ENCODE measurements around the gene GSTCD.

Gene GSTCD

GRCh38 chr4:105808750-105809041 lies 100.1 kb downstream of the GSTCD start:
- POLR2A ChIA-PET, result no interaction called here
- CTCF ChIA-PET, result no interaction called here
- DNase-seq (ENCODE audit: extremely low spot score), result no peak
- TF ChIP-seq FOXA1 (IDR thresholded peaks at IDR 0.05) (no peak), FOXM1 (IDR thresholded peaks at IDR 0.05; ENCODE audit: borderline replicate concordance) (no peak), SUZ12 (IDR thresholded peaks at IDR 0.05) (no peak), HDGF (IDR thresholded peaks at IDR 0.05; ENCODE audit: borderline replicate concordance) (no peak), ELF4 (IDR thresholded peaks at IDR 0.05) (no peak), TARDBP (IDR thresholded peaks at IDR 0.05) (no peak), ARNT (IDR thresholded peaks at IDR 0.05) (no peak), FOXK2 (IDR thresholded peaks at IDR 0.05) (no peak), NFRKB (IDR thresholded peaks at IDR 0.05) (no peak), PKNOX1 (IDR thresholded peaks at IDR 0.05) (no peak), LEF1 (IDR thresholded peaks at IDR 0.05; ENCODE audit: borderline replicate concordance) (no peak)

- ChIA-PET CTCF (no interaction called here), POLR2A (no interaction called here)
- no peak for DNase-seq (ENCODE audit: extremely low spot score)
- TF ChIP-seq HDGF (IDR thresholded peaks at IDR 0.05; ENCODE audit: borderline replicate concordance) (no peak), LEF1 (IDR thresholded peaks at IDR 0.05; ENCODE audit: borderline replicate concordance) (no peak), PKNOX1 (IDR thresholded peaks at IDR 0.05) (no peak), L3MBTL2 (conservative IDR thresholded peaks at IDR 0.05) (no peak), SUZ12 (IDR thresholded peaks at IDR 0.05) (no peak), NFRKB (IDR thresholded peaks at IDR 0.05) (no peak), FOXK2 (IDR thresholded peaks at IDR 0.05) (no peak), FOXA1 (IDR thresholded peaks at IDR 0.05) (no peak), ARNT (IDR thresholded peaks at IDR 0.05) (no peak), ELF4 (IDR thresholded peaks at IDR 0.05) (no peak), TARDBP (IDR thresholded peaks at IDR 0.05) (no peak), ZNF384 (IDR thresholded peaks at IDR 0.05) (no peak)
These were observed 107.1 kb downstream of the GSTCD start for GRCh38 chr4:105815701-105816100.

GRCh38 chr4:105822061-105822460 lies 113.5 kb downstream of the GSTCD start:
- CTCF ChIA-PET, result no interaction called here
- no peak for TF ChIP-seq FOXK2 (IDR thresholded peaks at IDR 0.05)
- no peak for TF ChIP-seq FOXM1 (IDR thresholded peaks at IDR 0.05; ENCODE audit: borderline replicate concordance)
- TF ChIP-seq NFRKB (IDR thresholded peaks at IDR 0.05), result no peak
- no peak for TF ChIP-seq ELF4 (IDR thresholded peaks at IDR 0.05)
- TF ChIP-seq FOXA1 (IDR thresholded peaks at IDR 0.05), result no peak
- no peak for TF ChIP-seq TARDBP (IDR thresholded peaks at IDR 0.05)
- TF ChIP-seq BHLHE40 (IDR thresholded peaks at IDR 0.05; ENCODE audit: borderline replicate concordance), result no peak
- no peak for TF ChIP-seq L3MBTL2 (conservative IDR thresholded peaks at IDR 0.05)
- no peak for TF ChIP-seq HDGF (IDR thresholded peaks at IDR 0.05; ENCODE audit: borderline replicate concordance)
- POLR2A ChIA-PET, result no interaction called here
- DNase-seq (ENCODE audit: extremely low spot score), result no peak

GRCh38 chr4:105828074-105828473 lies 119.5 kb downstream of the GSTCD start:
- DNase-seq (ENCODE audit: extremely low spot score), result no peak
- POLR2A ChIA-PET, result no interaction called here
- TF ChIP-seq TARDBP (IDR thresholded peaks at IDR 0.05) (no peak), SUZ12 (IDR thresholded peaks at IDR 0.05) (no peak), FOXK2 (IDR thresholded peaks at IDR 0.05) (no peak), CTBP1 (IDR thresholded peaks at IDR 0.05; ENCODE audit: borderline replicate concordance) (no peak), SP1 (IDR thresholded peaks at IDR 0.05) (no peak), LEF1 (IDR thresholded peaks at IDR 0.05; ENCODE audit: borderline replicate concordance) (no peak), HDGF (IDR thresholded peaks at IDR 0.05; ENCODE audit: borderline replicate concordance) (no peak), NFRKB (IDR thresholded peaks at IDR 0.05) (no peak), L3MBTL2 (conservative IDR thresholded peaks at IDR 0.05) (no peak), PKNOX1 (IDR thresholded peaks at IDR 0.05) (no peak), BHLHE40 (IDR thresholded peaks at IDR 0.05; ENCODE audit: borderline replicate concordance) (no peak), ZNF384 (IDR thresholded peaks at IDR 0.05) (no peak), FOXA1 (IDR thresholded peaks at IDR 0.05) (no peak)
- CTCF ChIA-PET, result no interaction called here

GRCh38 chr4:105831189-105831588 lies 122.6 kb downstream of the GSTCD start:
- no peak for DNase-seq (ENCODE audit: extremely low spot score)
- POLR2A ChIA-PET, result no interaction called here
- CTCF ChIA-PET, result no interaction called here
- TF ChIP-seq ELF4 (IDR thresholded peaks at IDR 0.05) (no peak), FOXA1 (IDR thresholded peaks at IDR 0.05) (no peak), CTBP1 (IDR thresholded peaks at IDR 0.05; ENCODE audit: borderline replicate concordance) (no peak), PKNOX1 (IDR thresholded peaks at IDR 0.05) (no peak), NFRKB (IDR thresholded peaks at IDR 0.05) (no peak), BHLHE40 (IDR thresholded peaks at IDR 0.05; ENCODE audit: borderline replicate concordance) (no peak)

- DNase-seq (ENCODE audit: extremely low spot score), result no peak
- TF ChIP-seq PKNOX1 (IDR thresholded peaks at IDR 0.05), result no peak
- TF ChIP-seq CTBP1 (IDR thresholded peaks at IDR 0.05; ENCODE audit: borderline replicate concordance), result no peak
- no peak for TF ChIP-seq FOXK2 (IDR thresholded peaks at IDR 0.05)
- CTCF ChIA-PET, result interaction anchor here (1.0 kb wide), 1 partner anchor 87 kb away, joined by 4 read pairs; no protein-coding TSS in a partner anchor
- POLR2A ChIA-PET, result no interaction called here
These were observed 126.6 kb downstream of the GSTCD start for GRCh38 chr4:105835177-105835576.
